HG03139 (cell line): ENCODE results near the gene SOAT2.
"Not testable (repeated sequence)": the region's sequence is repeated elsewhere in the genome, so short reads cannot be mapped to it uniquely, and the experiment has no call there.

Experiments
- ATAC-seq: cut with Tn5 transposase; IDR thresholded peaks from one replicate; pipeline ENCODE4 v1.9.1; 2021; ENCODE audit not compliant: unreplicated experiment

SOAT2 gene

DNA sequence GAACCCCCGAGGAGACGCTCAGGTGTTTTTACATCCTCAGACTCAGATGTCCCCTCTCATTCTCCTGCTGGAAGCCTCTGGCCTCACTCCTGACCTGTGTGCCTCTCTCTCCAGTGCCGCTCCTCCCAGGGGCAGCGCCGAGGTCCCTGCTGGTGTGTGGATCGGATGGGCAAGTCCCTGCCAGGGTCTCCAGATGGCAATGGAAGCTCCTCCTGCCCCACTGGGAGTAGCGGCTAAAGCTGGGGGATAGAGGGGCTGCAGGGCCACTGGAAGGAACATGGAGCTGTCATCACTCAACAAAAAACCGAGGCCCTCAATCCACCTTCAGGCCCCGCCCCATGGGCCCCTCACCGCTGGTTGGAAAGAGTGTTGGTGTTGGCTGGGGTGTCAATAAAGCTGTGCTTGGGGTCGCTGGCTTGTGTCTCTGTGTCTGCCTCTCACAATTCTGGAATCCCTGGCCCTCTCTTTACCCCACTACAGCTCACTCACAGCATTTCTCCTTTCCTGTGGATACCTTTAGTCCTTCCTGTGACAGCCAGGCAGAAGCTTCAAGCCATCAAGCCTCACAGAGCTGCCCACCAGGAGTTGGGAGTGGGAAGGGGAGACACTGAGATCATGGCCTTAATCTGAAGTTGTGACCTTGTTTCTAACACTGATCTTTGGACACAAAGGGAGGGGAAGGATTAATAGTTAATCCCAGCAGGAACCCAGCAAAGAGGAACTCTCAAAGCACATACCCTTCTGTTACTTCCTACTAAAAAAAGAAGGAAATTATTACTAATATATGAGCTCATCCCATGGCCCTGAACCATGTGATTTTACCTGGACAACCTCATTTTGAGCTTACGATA lies 1.1 kb upstream of the SOAT2 start:
- ATAC-seq: no peak

- no peak for ATAC-seq
These were observed 597 bp downstream of the SOAT2 start for GRCh38 chr12:53103860-53104305.

DNA sequence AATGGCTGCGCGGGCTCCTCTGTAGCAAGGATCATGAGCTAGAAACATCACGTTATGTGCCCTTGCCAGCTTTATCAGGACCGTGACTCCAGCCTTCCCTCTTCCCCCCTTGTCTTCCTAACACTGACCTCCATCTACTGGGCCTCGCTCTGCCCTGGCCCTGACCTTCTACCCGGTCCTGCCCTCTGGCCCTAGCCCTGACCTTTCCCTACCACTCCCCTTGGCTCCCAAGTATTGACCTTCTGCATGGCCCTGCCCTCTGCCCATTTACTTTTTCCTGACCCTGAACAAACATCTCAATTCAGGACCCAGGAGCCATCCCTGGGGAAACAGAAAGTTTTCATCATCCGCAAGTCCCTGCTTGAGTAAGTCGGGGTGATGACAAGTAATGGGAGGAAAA lies 2.0 kb downstream of the SOAT2 start:
- ATAC-seq: no peak

- ATAC-seq: no peak
These were observed 2.6 kb downstream of the SOAT2 start for GRCh38 chr12:53105712-53106439.

- no peak for ATAC-seq
These were observed 3.8 kb downstream of the SOAT2 start for GRCh38 chr12:53107122-53107521.

DNA sequence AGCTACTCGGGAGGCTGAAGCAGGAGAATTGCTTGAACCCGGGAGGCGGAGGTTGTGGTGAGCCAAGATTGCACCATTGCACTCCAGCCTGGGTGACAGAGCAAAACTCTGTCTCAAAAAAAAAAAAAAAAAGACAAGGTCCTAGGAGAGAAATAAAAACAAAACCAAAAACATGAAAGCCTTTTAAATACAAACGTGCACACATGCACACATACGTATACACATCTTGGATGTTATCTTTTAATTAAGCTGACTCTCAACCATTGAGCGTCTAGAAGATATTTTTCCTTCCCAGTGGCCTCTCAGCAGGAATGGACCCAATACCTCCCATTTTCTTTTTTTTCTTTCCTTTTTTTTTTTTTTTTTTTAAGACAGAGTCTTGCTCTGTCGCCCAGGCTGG lies 9.1 kb downstream of the SOAT2 start:
- not testable (repeated sequence) for ATAC-seq

DNA sequence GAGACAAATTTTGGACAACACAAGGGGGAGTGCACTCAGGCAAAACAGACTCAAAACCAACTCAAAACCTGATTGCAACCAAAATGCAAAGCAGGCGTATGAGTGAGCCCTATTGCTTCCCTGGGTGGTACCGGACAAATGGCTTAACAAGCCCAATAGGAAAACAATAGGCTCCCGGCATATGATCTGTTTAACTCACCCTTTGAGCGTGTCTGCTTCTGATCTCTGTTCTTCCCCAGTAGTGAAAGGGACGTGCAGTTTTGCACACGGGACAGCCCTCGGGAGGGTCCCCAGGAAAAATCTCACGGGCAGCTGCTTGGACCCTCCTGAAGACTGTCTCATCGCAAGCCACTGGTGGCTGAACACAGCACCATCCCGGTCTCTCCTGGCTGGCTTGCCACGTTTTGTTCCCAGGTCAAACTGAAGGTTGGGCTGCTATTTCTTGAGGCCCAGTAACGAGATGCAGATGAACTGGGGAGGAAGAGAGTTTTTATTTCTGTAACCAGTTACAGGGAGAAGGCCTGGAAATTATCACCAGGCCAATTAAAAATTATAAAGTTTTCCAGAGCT lies 9.9 kb downstream of the SOAT2 start:
- ATAC-seq: no peak

DNA sequence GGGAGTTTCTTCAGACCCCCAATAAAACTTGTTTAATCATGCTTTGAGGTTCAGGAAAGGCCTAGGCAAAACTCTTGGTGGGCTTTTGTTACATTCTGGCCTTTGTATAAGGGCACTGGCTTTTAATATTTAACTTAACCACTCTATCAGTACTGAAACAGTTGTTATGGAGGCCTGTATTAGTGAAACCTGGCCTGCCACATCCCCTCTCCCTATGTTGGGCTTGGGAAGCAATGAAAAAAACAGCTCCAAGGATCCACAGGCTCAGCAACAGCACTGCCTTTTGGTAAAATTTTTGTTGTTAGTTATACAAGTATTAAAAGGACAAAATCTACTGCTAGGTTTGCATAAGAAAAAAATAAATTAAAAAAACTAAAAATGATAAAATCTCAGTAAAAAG lies 10.7 kb downstream of the SOAT2 start:
- ATAC-seq: no peak

DNA sequence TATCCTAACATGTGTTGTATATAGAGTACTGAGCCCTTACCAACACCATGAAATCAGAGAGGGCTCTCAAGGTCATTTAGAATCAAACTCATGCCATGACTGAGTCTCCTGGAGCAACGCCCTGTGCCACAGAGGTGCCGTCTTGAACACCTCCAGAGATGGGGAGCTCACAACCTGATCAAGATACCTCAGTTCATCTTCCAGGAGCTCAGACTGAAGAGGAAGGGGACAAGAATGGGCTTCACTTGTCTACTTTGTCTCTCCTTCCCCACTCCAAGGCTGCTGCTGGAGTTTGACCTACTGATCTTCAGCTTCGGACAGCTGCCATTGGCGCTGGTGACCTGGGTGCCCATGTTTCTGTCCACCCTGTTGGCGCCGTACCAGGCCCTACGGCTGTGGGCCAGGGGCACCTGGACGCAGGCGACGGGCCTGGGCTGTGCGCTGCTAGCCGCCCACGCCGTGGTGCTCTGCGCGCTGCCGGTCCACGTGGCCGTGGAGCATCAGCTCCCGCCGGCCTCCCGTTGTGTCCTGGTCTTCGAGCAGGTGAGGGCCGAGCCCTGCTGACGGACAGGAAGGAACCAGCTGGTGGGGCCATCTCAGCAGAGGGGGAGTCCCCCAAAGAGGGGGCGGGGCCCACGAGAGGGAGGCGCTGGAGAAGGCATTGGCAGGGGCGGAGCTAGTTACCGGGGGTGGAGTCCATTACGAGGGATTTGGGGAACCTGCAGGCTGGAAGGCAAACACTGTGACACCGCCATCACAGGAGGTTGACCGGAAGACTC lies 12.0 kb downstream of the SOAT2 start:
- ATAC-seq: no peak

DNA sequence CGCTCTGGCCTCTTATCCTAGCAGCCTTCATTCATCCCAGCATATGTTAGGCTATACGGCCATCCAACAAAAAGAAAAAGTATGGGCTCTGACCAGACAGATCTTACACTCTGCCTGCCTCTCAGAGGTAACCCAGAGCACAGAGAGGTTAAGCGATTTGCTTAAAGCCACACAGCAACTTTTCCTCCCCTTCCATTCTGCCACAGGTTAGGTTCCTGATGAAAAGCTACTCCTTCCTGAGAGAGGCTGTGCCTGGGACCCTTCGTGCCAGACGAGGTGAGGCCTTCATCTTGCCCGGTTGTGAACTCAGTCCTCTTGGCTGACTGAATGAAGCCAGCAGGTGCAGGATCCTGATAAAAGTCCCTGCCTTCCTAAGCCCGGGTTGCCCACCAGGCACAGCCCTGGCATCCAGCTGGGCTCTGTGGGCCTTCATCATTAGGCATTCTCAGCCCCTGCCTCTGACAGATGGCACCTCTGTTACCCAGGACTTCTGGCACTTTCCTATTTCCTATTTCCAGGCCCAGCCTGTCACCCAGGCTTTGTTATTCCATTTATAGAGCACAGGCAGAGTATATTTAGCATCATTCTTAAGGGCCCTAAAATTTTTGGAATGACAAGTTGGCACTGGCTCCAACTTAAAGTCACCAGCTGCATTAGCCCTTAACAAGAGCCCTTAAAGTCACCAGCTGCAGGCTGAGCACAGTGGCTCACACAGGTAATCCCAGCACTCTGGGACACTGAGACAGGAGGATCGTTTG lies 12.8 kb downstream of the SOAT2 start:
- no peak for ATAC-seq

DNA sequence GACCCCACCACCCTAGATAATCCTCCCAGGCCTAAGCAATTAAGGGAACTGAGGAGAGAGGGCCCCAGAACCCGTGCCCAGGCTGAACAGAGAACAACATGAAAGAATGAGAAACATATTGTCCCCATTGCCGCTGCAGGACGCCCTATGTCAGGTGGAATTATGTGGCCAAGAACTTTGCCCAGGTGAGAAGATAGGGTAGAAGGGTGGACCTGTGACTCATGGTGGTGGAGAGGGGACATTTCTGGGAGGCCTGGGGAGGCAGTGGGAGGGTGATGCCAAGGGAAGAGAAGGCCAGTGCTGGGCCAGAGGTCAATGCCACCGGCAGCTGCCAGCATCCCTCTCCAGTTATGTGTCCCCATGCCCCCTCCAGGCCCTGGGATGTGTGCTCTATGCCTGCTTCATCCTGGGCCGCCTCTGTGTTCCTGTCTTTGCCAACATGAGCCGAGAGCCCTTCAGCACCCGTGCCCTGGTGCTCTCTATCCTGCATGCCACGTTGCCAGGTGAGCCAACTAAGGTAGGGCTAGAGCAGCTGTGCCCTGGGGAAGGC lies 15.5 kb downstream of the SOAT2 start:
- no peak for ATAC-seq

- ATAC-seq: no peak
These were observed 17.6 kb downstream of the SOAT2 start for GRCh38 chr12:53120685-53121525.

GRCh38 chr12:53122961-53123468 lies 19.7 kb downstream of the SOAT2 start:
- no peak for ATAC-seq

DNA sequence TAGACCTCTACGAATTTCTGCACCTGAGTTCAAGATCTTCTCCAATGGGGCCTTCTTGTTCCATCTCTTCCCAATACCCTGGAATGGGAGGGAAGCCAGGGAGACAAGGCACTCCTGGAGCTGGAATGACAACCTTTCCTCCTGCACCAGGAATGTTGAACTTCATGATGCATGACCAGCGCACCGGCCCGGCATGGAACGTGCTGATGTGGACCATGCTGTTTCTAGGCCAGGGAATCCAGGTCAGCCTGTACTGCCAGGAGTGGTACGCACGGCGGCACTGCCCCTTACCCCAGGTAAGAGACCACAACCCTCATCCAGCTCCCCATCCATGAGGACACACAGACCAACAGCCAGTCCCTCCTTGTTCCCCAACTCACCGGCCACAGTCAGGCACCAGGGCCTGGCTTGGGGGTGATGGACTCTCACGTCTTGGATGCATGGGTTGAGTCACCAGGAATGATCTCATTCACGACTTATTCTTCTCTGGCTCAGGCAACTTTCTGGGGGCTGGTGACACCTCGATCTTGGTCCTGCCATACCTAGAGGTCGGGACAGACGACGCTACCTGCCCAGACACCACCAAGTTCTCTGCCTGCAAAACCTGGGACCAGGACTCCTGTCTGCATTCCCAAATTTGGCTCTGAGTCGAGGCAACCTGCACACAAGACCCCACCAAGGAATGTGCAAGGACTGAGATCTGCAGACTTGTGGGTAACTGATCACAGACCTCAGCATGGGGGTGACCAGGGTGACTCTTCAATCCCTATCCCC lies 20.5 kb downstream of the SOAT2 start:
- no peak for ATAC-seq

DNA sequence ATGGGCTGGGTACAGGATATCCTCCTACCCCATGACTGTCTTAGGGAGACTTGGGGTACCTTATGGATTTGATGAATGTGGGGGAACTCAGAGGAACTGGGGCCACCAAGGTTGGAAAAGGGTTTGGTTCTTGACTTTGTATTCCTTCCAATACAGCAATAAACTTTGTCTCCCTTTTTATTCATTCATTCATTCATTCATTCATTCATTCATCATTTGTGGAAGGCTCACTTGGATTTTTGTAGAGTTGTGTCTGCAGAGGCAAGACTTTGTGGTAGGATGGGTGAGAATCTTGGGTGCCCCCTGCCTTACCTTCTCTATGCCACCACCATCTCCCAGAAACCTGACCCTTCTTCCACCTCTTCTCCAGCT lies 21.1 kb downstream of the SOAT2 start:
- ATAC-seq: no peak

- no peak for ATAC-seq
These were observed 23.9 kb downstream of the SOAT2 start for GRCh38 chr12:53127169-53127568.

DNA sequence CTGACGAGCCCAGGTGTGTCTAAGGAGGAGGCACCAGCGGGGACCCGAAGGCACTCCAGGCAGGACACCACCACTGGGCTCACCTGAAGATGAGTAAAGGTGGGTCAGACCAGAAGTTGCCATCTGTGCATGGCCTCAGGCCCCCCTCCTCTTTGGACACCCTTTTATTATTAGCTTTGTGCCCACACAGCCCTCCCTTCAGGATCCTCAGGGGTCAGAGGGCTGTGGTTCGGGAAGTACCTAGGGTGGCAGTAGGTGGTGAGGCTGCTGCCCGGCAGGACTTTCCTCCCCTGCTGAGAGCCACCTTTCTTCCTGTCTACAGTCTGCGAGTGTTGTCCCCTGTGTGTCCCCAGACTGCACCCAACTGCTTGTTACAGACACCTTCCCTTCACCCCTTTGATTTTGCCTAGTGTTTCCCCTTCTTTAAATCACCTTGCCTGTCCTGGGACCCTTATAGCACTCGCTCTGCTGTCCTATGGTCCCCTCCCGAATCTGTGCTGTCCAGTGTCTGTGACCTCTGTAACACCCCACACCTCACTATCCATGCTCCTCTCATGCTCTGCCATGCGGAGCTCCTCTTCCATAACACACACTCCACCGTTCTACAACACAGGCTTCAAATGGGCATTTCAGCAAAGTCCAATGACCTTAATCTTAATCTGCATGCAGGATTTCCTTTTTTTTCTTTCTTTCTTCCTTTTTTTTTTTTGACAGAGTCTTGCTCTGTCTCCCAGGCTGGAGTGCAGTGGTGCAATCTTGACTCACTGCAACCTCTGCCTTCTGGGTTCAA lies 25.7 kb downstream of the SOAT2 start:
- no peak for ATAC-seq

DNA sequence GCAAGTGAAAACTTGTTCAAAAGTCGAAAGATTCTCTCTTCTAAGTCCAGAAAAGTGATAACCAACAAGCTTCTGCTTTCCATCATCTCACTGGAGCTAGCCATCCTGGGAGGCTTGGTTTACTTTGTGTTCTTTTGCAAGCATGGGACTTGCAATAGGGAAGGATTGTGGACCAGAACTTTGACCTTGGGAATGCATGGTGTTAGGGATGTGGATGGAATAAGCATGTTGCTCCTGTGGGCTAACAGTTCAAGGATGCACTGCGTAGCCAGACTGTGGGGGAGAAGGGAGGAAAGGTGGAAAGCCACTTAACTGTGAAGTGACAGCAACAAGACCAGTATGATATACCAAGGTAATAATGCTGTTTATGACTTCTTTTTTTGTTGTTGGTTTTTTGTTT lies 28.6 kb downstream of the SOAT2 start:
- ATAC-seq: no peak
